ENCODE data around the gene DLG2.

The DLG2 gene

DNA sequence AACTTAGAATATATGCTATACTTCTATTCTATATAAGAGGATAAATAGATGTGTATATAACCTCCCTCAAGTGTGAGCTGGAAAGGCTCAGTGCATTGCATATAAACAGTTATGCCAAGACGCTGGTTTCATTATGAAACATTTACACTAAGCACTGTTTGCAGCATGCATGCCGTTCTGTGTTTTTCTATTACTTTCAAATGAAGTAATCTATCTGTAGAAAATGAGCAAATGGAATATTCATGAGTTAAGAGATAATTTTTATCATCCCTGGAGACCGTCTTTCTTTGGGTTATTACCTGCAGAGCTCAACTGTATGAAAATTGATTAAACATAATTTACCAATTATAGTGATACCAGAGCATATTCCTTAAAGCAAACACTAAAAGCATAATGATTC, 1415.2 kb downstream of the DLG2 start:
- no peaks in the 10 kb centered on the region for H3K79me2 ChIP-seq (ENCODE audit: low read length)
- no peaks in the 10 kb centered on the region for H3K27me3 ChIP-seq (replicated peaks; ENCODE audit: insufficient read depth, low read length)
- no peak overlapping the region for H2AFZ ChIP-seq (ENCODE audit: low read length)
- TF ChIP-seq, protein P1, sequence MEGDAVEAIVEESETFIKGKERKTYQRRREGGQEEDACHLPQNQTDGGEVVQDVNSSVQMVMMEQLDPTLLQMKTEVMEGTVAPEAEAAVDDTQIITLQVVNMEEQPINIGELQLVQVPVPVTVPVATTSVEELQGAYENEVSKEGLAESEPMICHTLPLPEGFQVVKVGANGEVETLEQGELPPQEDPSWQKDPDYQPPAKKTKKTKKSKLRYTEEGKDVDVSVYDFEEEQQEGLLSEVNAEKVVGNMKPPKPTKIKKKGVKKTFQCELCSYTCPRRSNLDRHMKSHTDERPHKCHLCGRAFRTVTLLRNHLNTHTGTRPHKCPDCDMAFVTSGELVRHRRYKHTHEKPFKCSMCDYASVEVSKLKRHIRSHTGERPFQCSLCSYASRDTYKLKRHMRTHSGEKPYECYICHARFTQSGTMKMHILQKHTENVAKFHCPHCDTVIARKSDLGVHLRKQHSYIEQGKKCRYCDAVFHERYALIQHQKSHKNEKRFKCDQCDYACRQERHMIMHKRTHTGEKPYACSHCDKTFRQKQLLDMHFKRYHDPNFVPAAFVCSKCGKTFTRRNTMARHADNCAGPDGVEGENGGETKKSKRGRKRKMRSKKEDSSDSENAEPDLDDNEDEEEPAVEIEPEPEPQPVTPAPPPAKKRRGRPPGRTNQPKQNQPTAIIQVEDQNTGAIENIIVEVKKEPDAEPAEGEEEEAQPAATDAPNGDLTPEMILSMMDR (IDR thresholded peaks at IDR 0.05; ENCODE audit: low read length) = no peak
- TF ChIP-seq EZH2phosphoT487 (IDR thresholded peaks at IDR 0.05; ENCODE audit: low read length) = no peak
- TF ChIP-seq EZH2 (optimal IDR thresholded peaks at IDR 0.05; ENCODE audit: low read depth, low read length) = no peak
- H3K4me2 ChIP-seq (ENCODE audit: low read depth, low read length) = no peak overlapping the region
- no peak for DNase-seq
- H3F3A ChIP-seq (ENCODE audit: insufficient read depth, low read length) = no peaks in the 10 kb centered on the region
- no peaks in the 10 kb centered on the region for H3K9me3 ChIP-seq (replicated peaks; ENCODE audit: insufficient read depth, low read length)
- H3K9ac ChIP-seq (ENCODE audit: low read length) = no peak overlapping the region
- no peak overlapping the region for H3K4me3 ChIP-seq (ENCODE audit: low read length)
- H3K4me1 ChIP-seq (ENCODE audit: low read length) = no peaks in the 10 kb centered on the region
- H4K20me1 ChIP-seq (ENCODE audit: insufficient read depth, low read length) = no peaks in the 10 kb centered on the region
- H3K27ac ChIP-seq (ENCODE audit: low read length) = no peak overlapping the region
- H3K36me3 ChIP-seq (replicated peaks; ENCODE audit: insufficient read depth, low read length) = no peaks in the 10 kb centered on the region
- H3K9me2 ChIP-seq (replicated peaks; ENCODE audit: insufficient read depth, low read length) = no peaks in the 10 kb centered on the region

DNA sequence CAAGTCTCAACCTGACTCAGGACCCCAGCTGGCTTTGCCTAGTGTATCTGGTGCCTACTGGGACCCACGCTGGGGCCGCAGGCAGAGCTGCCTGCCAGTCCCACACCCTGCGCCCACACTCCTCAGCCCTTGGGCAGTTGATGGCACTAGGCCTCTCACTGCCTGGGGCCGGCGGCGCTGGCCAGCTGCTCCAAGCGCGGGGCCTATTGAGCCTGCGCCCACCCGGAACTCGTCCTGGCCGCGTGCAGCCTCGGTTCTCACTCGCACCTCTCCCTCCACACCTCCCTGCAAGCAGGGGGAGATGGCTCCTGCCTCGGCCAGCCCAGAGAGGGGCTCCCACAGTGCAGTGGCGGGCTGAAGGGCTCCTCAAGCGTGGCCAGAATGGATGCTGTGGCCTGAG, 1432.4 kb downstream of the DLG2 start:
- Histone ChIP-seq H3K9me3 (replicated peaks; ENCODE audit: insufficient read depth, low read length) (no peaks in the 10 kb centered on the region), H3K79me2 (ENCODE audit: low read length) (no peaks in the 10 kb centered on the region), H2AFZ (ENCODE audit: low read length) (no peak overlapping the region), H3F3A (ENCODE audit: insufficient read depth, low read length) (no peaks in the 10 kb centered on the region), H3K4me1 (ENCODE audit: low read length) (peaks cover 22% of the 10 kb centered on the region), H3K9ac (ENCODE audit: low read length) (no peak overlapping the region), H3K4me3 (ENCODE audit: low read length) (no peak overlapping the region), H3K27ac (ENCODE audit: low read length) (no peak overlapping the region), H4K20me1 (ENCODE audit: insufficient read depth, low read length) (no peaks in the 10 kb centered on the region), H3K9me2 (replicated peaks; ENCODE audit: insufficient read depth, low read length) (no peaks in the 10 kb centered on the region), H3K4me2 (ENCODE audit: low read depth, low read length) (no peak overlapping the region), H3K36me3 (replicated peaks; ENCODE audit: insufficient read depth, low read length) (no peaks in the 10 kb centered on the region), H3K27me3 (replicated peaks; ENCODE audit: insufficient read depth, low read length) (no peaks in the 10 kb centered on the region)
- TF ChIP-seq, protein P1 (IDR thresholded peaks at IDR 0.05; ENCODE audit: low read length) = no peak
- no peak for TF ChIP-seq EZH2phosphoT487 (IDR thresholded peaks at IDR 0.05; ENCODE audit: low read length)
- TF ChIP-seq EZH2 (optimal IDR thresholded peaks at IDR 0.05; ENCODE audit: low read depth, low read length) = no peak
- no peak for DNase-seq

DNA sequence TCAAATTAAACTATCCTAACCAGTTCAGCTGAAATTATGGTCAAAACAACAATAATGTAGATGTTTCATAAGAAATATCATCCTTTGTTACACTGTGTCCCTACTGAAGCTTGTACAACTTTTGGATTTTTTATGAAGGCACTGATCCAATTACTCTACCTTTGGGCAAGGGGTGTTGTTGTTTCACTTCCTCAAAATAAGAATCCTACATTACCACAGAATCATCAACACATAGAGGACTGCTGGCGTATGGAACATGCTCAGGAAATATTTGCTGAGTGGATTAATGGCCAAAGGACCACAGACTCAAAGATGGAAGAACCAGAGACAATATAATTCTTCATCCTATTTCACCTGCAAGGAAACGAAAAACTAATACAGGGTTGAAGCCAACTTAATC, 1433.4 kb downstream of the DLG2 start:
- no peaks in the 10 kb centered on the region for H4K20me1 ChIP-seq (ENCODE audit: insufficient read depth, low read length)
- H3K27me3 ChIP-seq (replicated peaks; ENCODE audit: insufficient read depth, low read length) = no peaks in the 10 kb centered on the region
- H3K36me3 ChIP-seq (replicated peaks; ENCODE audit: insufficient read depth, low read length) = no peaks in the 10 kb centered on the region
- H3K9ac ChIP-seq (ENCODE audit: low read length) = no peak overlapping the region
- H3K9me2 ChIP-seq (replicated peaks; ENCODE audit: insufficient read depth, low read length) = no peaks in the 10 kb centered on the region
- H2AFZ ChIP-seq (ENCODE audit: low read length) = no peak overlapping the region
- H3F3A ChIP-seq (ENCODE audit: insufficient read depth, low read length) = no peaks in the 10 kb centered on the region
- no peak for DNase-seq
- no peaks in the 10 kb centered on the region for H3K79me2 ChIP-seq (ENCODE audit: low read length)
- H3K27ac ChIP-seq (ENCODE audit: low read length) = no peak overlapping the region
- H3K4me3 ChIP-seq (ENCODE audit: low read length) = no peak overlapping the region
- no peak overlapping the region for H3K4me2 ChIP-seq (ENCODE audit: low read depth, low read length)
- H3K9me3 ChIP-seq (replicated peaks; ENCODE audit: insufficient read depth, low read length) = no peaks in the 10 kb centered on the region
- TF ChIP-seq, protein P1 (IDR thresholded peaks at IDR 0.05; ENCODE audit: low read length) = no peak
- TF ChIP-seq EZH2phosphoT487 (IDR thresholded peaks at IDR 0.05; ENCODE audit: low read length) = no peak
- no peak for TF ChIP-seq EZH2 (optimal IDR thresholded peaks at IDR 0.05; ENCODE audit: low read depth, low read length)
- H3K4me1 ChIP-seq (ENCODE audit: low read length) = peaks cover 22% of the 10 kb centered on the region

All from MM.1S (cell line).